ENCODE data around the gene FBXO24. TPM values are rescaled to one million over a fixed set of nuclear protein-coding genes. Genes with fewer than 3 reads are reported as not detected.

The FBXO24 gene
- total and polyA plus RNA-seq, 9 of the 15 experiments (the other 6 are each of a cell fraction or from before 2014, with no cell fraction given) = 0.17 to 0.95 (median 0.50) TPM

DNA sequence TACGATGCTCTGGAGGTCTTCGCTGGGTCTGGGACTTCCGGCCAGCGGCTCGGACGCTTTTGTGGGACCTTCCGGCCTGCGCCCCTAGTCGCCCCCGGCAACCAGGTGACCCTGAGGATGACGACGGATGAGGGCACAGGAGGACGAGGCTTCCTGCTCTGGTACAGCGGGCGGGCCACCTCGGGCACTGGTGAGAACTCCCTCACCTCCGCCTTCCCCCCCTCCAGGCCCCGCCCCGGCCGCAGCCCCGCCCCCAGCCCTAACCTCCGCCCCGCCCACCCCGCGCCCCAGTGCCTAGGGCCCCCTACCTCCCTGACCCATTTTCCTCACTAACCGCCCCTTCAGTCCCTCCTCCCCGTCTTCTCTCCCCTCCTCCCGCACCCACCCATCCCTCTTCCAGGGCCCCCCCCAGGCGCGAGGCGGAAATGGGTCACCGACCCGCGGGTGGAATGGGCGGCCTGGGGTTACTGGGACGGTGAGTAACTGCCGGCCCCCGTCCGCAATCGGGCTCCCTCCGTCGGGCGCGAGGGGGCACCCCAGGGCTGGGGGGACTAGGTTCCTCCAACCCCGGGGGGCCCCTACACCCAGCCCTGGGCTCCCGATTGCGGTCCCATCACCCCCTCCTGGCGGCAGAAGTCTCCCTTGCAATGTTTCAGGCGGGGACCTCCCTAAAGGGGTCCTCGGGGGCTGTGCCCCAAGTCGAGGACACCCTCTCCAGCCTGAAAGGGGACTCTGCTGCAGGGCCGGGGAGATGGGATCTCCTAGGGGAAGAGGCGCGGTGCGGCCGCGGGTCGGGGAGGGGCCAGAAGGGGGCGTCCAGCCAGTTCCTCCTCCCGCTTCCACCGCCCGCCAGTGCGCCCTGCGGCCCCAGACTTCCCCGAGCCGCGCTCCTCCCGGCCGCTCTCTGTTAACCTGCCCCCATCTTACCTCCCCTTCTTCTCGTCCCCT lies 18.2 kb downstream of the FBXO24 start (continued):
- TF ChIP-seq, protein P1, sequence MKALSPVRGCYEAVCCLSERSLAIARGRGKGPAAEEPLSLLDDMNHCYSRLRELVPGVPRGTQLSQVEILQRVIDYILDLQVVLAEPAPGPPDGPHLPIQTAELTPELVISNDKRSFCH (CRISPR knock-in tag; IDR thresholded peaks at IDR 0.05) = no peak
- TF ChIP-seq, protein P1 (tag; IDR thresholded peaks at IDR 0.05) = 0 out of 2 replicates have a peak, but pooled peaks have one; percentile 20
- TF ChIP-seq, protein P2, sequence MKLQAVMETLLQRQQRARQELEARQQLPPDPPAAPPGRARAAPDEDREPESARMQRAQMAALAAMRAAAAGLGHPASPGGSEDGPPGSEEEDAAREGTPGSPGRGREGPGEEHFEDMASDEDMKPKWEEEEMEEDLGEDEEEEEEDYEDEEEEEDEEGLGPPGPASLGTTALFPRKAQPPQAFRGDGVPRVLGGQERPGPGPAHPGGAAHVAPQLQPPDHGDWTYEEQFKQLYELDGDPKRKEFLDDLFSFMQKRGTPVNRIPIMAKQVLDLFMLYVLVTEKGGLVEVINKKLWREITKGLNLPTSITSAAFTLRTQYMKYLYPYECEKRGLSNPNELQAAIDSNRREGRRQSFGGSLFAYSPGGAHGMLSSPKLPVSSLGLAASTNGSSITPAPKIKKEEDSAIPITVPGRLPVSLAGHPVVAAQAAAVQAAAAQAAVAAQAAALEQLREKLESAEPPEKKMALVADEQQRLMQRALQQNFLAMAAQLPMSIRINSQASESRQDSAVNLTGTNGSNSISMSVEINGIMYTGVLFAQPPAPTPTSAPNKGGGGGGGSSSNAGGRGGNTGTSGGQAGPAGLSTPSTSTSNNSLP (IDR thresholded peaks at IDR 0.05; ENCODE audit: borderline replicate concordance, low read depth, low read length) = no peak
- TF ChIP-seq GABPB1 (CRISPR knock-in tag; IDR thresholded peaks at IDR 0.05) (peak; percentile 60), CBX3 (IDR thresholded peaks at IDR 0.05; ENCODE audit: borderline replicate concordance in 1 of 2, low read length in 2 of 2) (no peak), ZNF778 (CRISPR knock-in tag; IDR thresholded peaks at IDR 0.05) (no peak), DDX20 (tag; IDR thresholded peaks at IDR 0.05; ENCODE audit: low read depth) (no peak), ZNF274 (IDR thresholded peaks at IDR 0.05; ENCODE audit: borderline replicate concordance, low read depth, low read length) (no peak), FOXK1 (CRISPR knock-in tag; IDR thresholded peaks at IDR 0.05; ENCODE audit: borderline replicate concordance) (no peak), KAT2B (IDR thresholded peaks at IDR 0.05; ENCODE audit: low read depth, low read length) (no peak), HDAC2 (IDR thresholded peaks at IDR 0.05) (peak; percentile 96), XRCC4 (IDR thresholded peaks at IDR 0.05; ENCODE audit: extremely low read depth, insufficient read depth, insufficient read length) (no peak), ZBTB7A (IDR thresholded peaks at IDR 0.05; ENCODE audit: borderline replicate concordance, control insufficient read depth, low read depth, low read length) (peak; percentile 95), RBM14 (IDR thresholded peaks at IDR 0.05; ENCODE audit: borderline replicate concordance, insufficient read depth, low read depth, low read length) (no peak), DPF2 (IDR thresholded peaks at IDR 0.05) (peak; percentile 66)
- TF ChIP-seq, protein P3, sequence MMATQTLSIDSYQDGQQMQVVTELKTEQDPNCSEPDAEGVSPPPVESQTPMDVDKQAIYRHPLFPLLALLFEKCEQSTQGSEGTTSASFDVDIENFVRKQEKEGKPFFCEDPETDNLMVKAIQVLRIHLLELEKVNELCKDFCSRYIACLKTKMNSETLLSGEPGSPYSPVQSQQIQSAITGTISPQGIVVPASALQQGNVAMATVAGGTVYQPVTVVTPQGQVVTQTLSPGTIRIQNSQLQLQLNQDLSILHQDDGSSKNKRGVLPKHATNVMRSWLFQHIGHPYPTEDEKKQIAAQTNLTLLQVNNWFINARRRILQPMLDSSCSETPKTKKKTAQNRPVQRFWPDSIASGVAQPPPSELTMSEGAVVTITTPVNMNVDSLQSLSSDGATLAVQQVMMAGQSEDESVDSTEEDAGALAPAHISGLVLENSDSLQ (IDR thresholded peaks at IDR 0.05) = peak; percentile 13; the same call in 1 of the 2 replicates
- TF ChIP-seq, protein P4, sequence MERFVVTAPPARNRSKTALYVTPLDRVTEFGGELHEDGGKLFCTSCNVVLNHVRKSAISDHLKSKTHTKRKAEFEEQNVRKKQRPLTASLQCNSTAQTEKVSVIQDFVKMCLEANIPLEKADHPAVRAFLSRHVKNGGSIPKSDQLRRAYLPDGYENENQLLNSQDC (CRISPR knock-in tag; IDR thresholded peaks at IDR 0.05) = no peak
- TF ChIP-seq, protein P5, sequence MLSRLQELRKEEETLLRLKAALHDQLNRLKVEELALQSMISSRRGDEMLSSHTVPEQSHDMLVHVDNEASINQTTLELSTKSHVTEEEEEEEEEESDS (CRISPR knock-in tag; IDR thresholded peaks at IDR 0.05) = no peak
- TF ChIP-seq, protein P6, sequence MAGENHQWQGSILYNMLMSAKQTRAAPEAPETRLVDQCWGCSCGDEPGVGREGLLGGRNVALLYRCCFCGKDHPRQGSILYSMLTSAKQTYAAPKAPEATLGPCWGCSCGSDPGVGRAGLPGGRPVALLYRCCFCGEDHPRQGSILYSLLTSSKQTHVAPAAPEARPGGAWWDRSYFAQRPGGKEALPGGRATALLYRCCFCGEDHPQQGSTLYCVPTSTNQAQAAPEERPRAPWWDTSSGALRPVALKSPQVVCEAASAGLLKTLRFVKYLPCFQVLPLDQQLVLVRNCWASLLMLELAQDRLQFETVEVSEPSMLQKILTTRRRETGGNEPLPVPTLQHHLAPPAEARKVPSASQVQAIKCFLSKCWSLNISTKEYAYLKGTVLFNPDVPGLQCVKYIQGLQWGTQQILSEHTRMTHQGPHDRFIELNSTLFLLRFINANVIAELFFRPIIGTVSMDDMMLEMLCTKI (IDR thresholded peaks at IDR 0.05; ENCODE audit: partially characterized antibody) = no peak
- TF ChIP-seq, protein P7, sequence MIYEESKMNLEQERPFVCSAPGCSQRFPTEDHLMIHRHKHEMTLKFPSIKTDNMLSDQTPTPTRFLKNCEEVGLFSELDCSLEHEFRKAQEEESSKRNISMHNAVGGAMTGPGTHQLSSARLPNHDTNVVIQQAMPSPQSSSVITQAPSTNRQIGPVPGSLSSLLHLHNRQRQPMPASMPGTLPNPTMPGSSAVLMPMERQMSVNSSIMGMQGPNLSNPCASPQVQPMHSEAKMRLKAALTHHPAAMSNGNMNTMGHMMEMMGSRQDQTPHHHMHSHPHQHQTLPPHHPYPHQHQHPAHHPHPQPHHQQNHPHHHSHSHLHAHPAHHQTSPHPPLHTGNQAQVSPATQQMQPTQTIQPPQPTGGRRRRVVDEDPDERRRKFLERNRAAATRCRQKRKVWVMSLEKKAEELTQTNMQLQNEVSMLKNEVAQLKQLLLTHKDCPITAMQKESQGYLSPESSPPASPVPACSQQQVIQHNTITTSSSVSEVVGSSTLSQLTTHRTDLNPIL (CRISPR knock-in tag; IDR thresholded peaks at IDR 0.05) = no peak
